H9 (cell line): Measurements from ENCODE around the gene TCF15. TPM values are rescaled to one million over a fixed set of nuclear protein-coding genes. Genes with fewer than 3 reads are reported as not detected.

Source experiments
- DNase-seq: peaks from one replicate; pipeline ENCODE4 v3.0.0-alpha.2; 2017
- H2AFZ ChIP-seq: one replicate; pipeline ENCODE4 v1.6.1; 2013; ENCODE audit warnings: mild to moderate bottlenecking, low read length, control low read depth, moderate library complexity
- H2AK5ac ChIP-seq: 2 replicates; pipeline ENCODE4 v1.6.1; 2013; ENCODE audit warnings: low read length, control low read depth, mixed read lengths; ENCODE audit not compliant: insufficient read length
- H2BK120ac ChIP-seq: one replicate; pipeline ENCODE4 v1.6.1; 2013; ENCODE audit warnings: low read depth, mild to moderate bottlenecking, low read length, control low read depth, inconsistent platforms; ENCODE audit not compliant: poor library complexity, severe bottlenecking
- H2BK12ac ChIP-seq: 2 replicates; pipeline ENCODE4 v1.6.1; 2013; ENCODE audit warnings: low read length, control low read depth, mixed read lengths, low read depth; ENCODE audit not compliant: insufficient read length
- H2BK15ac ChIP-seq: 2 replicates; pipeline ENCODE4 v1.6.1; 2013; ENCODE audit warnings: low read depth, low read length, control low read depth
- H2BK20ac ChIP-seq: one replicate; pipeline ENCODE4 v1.6.1; 2013; ENCODE audit warnings: low read depth, mild to moderate bottlenecking, low read length, control low read depth, inconsistent platforms; ENCODE audit not compliant: poor library complexity, severe bottlenecking
- H2BK5ac ChIP-seq: 2 replicates; pipeline ENCODE4 v1.6.1; 2013; ENCODE audit warnings: low read length, control low read depth, mixed read lengths; ENCODE audit not compliant: insufficient read length
- H3K14ac ChIP-seq: 2 replicates; pipeline ENCODE4 v1.6.1; 2013; ENCODE audit warnings: low read length, control low read depth; ENCODE audit not compliant: insufficient read depth
- H3K18ac ChIP-seq: 2 replicates; pipeline ENCODE4 v1.6.1; 2013; ENCODE audit warnings: low read depth, mild to moderate bottlenecking, mixed read lengths, low read length, control low read depth; ENCODE audit not compliant: insufficient read length
- H3K23ac ChIP-seq: 2 replicates; pipeline ENCODE4 v1.6.1; 2013; ENCODE audit warnings: low read length, control low read depth, mixed read lengths, low read depth; ENCODE audit not compliant: insufficient read length
- H3K23me2 ChIP-seq: 2 replicates; pipeline ENCODE4 v1.6.1; 2013; ENCODE audit warnings: low read depth, mild to moderate bottlenecking, mixed read lengths, low read length, control low read depth; ENCODE audit not compliant: insufficient read length, poor library complexity, severe bottlenecking
- H3K27ac ChIP-seq: 2 replicates; pipeline ENCODE4 v1.5.1; 2013; ENCODE audit warnings: low read length, control low read depth, mixed read lengths, low read depth; ENCODE audit not compliant: insufficient read length
- H3K27me3 ChIP-seq: 2 replicates; pipeline ENCODE4 v1.6.1; 2013; ENCODE audit warnings: low read length, control low read depth, inconsistent platforms; ENCODE audit not compliant: insufficient read depth
- H3K4ac ChIP-seq: 2 replicates; pipeline ENCODE4 v1.6.1; 2013; ENCODE audit warnings: low read depth, mild to moderate bottlenecking, control low read depth, inconsistent platforms, low read length, moderate library complexity
- H3K4me1 ChIP-seq: 2 replicates; pipeline ENCODE4 v1.6.1; 2013; ENCODE audit warnings: low read length, control low read depth, inconsistent platforms; ENCODE audit not compliant: insufficient read depth
- H3K4me2 ChIP-seq: 2 replicates; pipeline ENCODE4 v1.6.1; 2013; ENCODE audit warnings: low read length, control low read depth, mixed read lengths; ENCODE audit not compliant: insufficient read length, insufficient read depth
- H3K56ac ChIP-seq: 2 replicates; pipeline ENCODE4 v1.6.1; 2013; ENCODE audit warnings: low read depth, mild to moderate bottlenecking, mixed read lengths, low read length, control low read depth; ENCODE audit not compliant: insufficient read length
- H3K79me1 ChIP-seq: 2 replicates; pipeline ENCODE4 v1.6.1; 2013; ENCODE audit warnings: low read depth, mild to moderate bottlenecking, moderate library complexity, low read length, control low read depth, inconsistent platforms; ENCODE audit not compliant: insufficient read depth, poor library complexity, severe bottlenecking
- H3K79me2 ChIP-seq: 2 replicates; pipeline ENCODE4 v1.6.1; 2013; ENCODE audit warnings: low read length, control low read depth, inconsistent platforms; ENCODE audit not compliant: insufficient read depth
- H3K9ac ChIP-seq: 2 replicates; pipeline ENCODE4 v1.6.1; 2013; ENCODE audit warnings: low read length, control low read depth, mixed read lengths; ENCODE audit not compliant: insufficient read length; ENCODE audit errors: extremely low read depth
- H3K9me3 ChIP-seq: one replicate; pipeline ENCODE4 v1.6.1; 2013; ENCODE audit warnings: low read depth, low read length, inconsistent platforms; ENCODE audit not compliant: control insufficient read depth
- H3T11ph ChIP-seq: one replicate; pipeline ENCODE4 v1.6.1; 2013; ENCODE audit warnings: mild to moderate bottlenecking, low read length, control low read depth, inconsistent platforms
- H4K20me1 ChIP-seq: one replicate; pipeline ENCODE4 v1.6.1; 2013; ENCODE audit not compliant: control insufficient read depth, insufficient read length, insufficient read depth
- H4K5ac ChIP-seq: 2 replicates; pipeline ENCODE4 v1.6.1; 2013; ENCODE audit warnings: low read depth, mild to moderate bottlenecking, mixed read lengths, low read length, control low read depth; ENCODE audit not compliant: insufficient read length
- H4K8ac ChIP-seq: replicated peaks from 2 replicates; pipeline ENCODE4 v1.6.1; 2013; ENCODE audit warnings: low read length, control low read depth, mixed read lengths, low read depth; ENCODE audit not compliant: insufficient read length
- H4K91ac ChIP-seq: 2 replicates; pipeline ENCODE4 v1.6.1; 2013; ENCODE audit warnings: low read depth, mild to moderate bottlenecking, moderate library complexity, mixed read lengths, low read length, control low read depth; ENCODE audit not compliant: insufficient read length
- H3K27ac Mint-ChIP-seq, 3 experiments: 2 replicates in 2 of 3; 3 replicates in 1 of 3; pipeline ENCODE4 v1.8.0; 2020 to 2021; ENCODE audit warnings: mixed read lengths in 3 of 3, mild to moderate bottlenecking in 1 of 3, moderate library complexity in 1 of 3
- H3K27me3 Mint-ChIP-seq: 2 replicates; pipeline ENCODE4 v1.8.0; 2021; ENCODE audit warnings: low read depth, mild to moderate bottlenecking, moderate library complexity, mixed read lengths
- H3K36me3 Mint-ChIP-seq, 3 experiments: 2 replicates in 2 of 3; 3 replicates in 1 of 3; pipeline ENCODE4 v1.8.0; 2020 to 2021; ENCODE audit warnings: low read depth in 3 of 3, mixed read lengths in 3 of 3; ENCODE audit not compliant: insufficient read depth in 1 of 3
- H3K4me1 Mint-ChIP-seq, 2 experiments: 2 replicates each; pipeline ENCODE4 v1.8.0; 2020; ENCODE audit warnings: mixed read lengths in 2 of 2
- H3K4me3 Mint-ChIP-seq, 2 experiments: 2 replicates in 1 of 2; 3 replicates in 1 of 2; pipeline ENCODE4 v1.8.0; 2020 to 2021; ENCODE audit warnings: mild to moderate bottlenecking in 2 of 2, mixed read lengths in 2 of 2, moderate library complexity in 1 of 2
- H3K9me3 Mint-ChIP-seq, 2 experiments: 2 replicates in 1 of 2; 3 replicates in 1 of 2; pipeline ENCODE4 v1.8.0; 2020; ENCODE audit warnings: mild to moderate bottlenecking in 2 of 2, mixed read lengths in 2 of 2, moderate library complexity in 1 of 2
- WGBS: extraction: QIAGEN DNeasy Blood & Tissue Kit; methylation state at CpG from one replicate; pipeline ENCODE4 v1.1.7; 2013; ENCODE audit warnings: missing lambda C conversion rate, low lambda C conversion rate, mixed read lengths; ENCODE audit not compliant: insufficient read length; ENCODE audit errors: extremely low coverage; 5-methylcytosine and 5-hydroxymethylcytosine counted together
- total RNA-seq: library from RNA; stranded (reverse); gene quantifications from 2 replicates; pipeline ENCODE4 v1.2.1, GENCODE V29; 2021
- TF ChIP-seq, protein P1 (sequence below): fragments of 200-600 bp; sonication (generic); conservative IDR thresholded peaks from 3 replicates; pipeline ENCODE4 v1.8.0; 2021; ENCODE audit warnings: antibody characterized with exemption, mild to moderate bottlenecking

Gene TCF15
- total RNA-seq, 1 experiment from 2014 or later, result 2.0 TPM

DNA sequence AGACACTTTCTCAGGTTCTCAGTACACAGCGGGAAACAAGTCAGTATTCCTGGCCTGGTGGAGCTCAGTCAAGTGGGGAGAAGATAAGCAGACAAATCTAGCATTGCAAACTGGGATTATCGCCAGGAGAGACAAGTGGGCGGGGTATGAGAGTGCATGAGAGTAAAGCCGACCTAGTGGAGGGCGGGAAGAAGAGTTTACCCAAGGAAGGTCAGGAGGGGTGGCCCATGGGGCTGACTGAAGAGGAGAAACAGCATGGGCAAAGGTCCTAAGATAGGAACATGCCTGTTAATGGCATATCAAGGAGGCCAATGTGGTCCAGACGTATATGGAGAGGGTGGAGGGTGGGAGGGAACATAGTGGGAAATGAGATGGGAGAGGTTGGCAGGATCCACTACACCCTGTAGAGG, 54.1 kb downstream of the TCF15 start:
- H3K79me2 ChIP-seq, result no peaks in the 10 kb centered on the region
- no peak overlapping the region for H3K4ac ChIP-seq
- TF ChIP-seq, protein P1, sequence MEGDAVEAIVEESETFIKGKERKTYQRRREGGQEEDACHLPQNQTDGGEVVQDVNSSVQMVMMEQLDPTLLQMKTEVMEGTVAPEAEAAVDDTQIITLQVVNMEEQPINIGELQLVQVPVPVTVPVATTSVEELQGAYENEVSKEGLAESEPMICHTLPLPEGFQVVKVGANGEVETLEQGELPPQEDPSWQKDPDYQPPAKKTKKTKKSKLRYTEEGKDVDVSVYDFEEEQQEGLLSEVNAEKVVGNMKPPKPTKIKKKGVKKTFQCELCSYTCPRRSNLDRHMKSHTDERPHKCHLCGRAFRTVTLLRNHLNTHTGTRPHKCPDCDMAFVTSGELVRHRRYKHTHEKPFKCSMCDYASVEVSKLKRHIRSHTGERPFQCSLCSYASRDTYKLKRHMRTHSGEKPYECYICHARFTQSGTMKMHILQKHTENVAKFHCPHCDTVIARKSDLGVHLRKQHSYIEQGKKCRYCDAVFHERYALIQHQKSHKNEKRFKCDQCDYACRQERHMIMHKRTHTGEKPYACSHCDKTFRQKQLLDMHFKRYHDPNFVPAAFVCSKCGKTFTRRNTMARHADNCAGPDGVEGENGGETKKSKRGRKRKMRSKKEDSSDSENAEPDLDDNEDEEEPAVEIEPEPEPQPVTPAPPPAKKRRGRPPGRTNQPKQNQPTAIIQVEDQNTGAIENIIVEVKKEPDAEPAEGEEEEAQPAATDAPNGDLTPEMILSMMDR, result no peak
- H2BK5ac ChIP-seq, result no peak overlapping the region
- no peak overlapping the region for H2AK5ac ChIP-seq
- WGBS, result no CpG with 5 or more reads among the region's 6 CpGs
- no peak overlapping the region for H3K27ac Mint-ChIP-seq
- no peaks in the 10 kb centered on the region for H3K4me1 ChIP-seq
- H3K23ac ChIP-seq, result no peak overlapping the region
- H3K9ac ChIP-seq, result no peak overlapping the region
- DNase-seq, result no peak
- H2BK120ac ChIP-seq, result no peak overlapping the region
- no peaks in the 10 kb centered on the region for H3K9me3 ChIP-seq
- peaks cover 9 to 16% of the 10 kb centered on the region in 2 experiments for H3K4me1 Mint-ChIP-seq
- H3K23me2 ChIP-seq, result no peaks in the 10 kb centered on the region
- H2BK15ac ChIP-seq, result no peak overlapping the region
- no peaks in the 10 kb centered on the region for H3K36me3 Mint-ChIP-seq
- no peak overlapping the region for H2AFZ ChIP-seq
- no peak overlapping the region for H3K56ac ChIP-seq
- H4K20me1 ChIP-seq, result no peaks in the 10 kb centered on the region
- H3K27me3 ChIP-seq, result no peaks in the 10 kb centered on the region
- H3K18ac ChIP-seq, result no peak overlapping the region
- H2BK12ac ChIP-seq, result no peak overlapping the region
- H3T11ph ChIP-seq, result no peak overlapping the region
- no peak overlapping the region for H2BK20ac ChIP-seq
- H3K14ac ChIP-seq, result no peak overlapping the region
- no peak overlapping the region for H3K4me2 ChIP-seq
- peaks cover 15% of the 10 kb centered on the region for H3K27me3 Mint-ChIP-seq
- H3K27ac ChIP-seq, result no peak overlapping the region
- H3K9me3 Mint-ChIP-seq, result no peaks in the 10 kb centered on the region; a peak in 1 of 5 replicates
- no peak overlapping the region for H4K5ac ChIP-seq
- no peak overlapping the region for H4K8ac ChIP-seq
- H4K91ac ChIP-seq, result no peak overlapping the region
- H3K79me1 ChIP-seq, result no peaks in the 10 kb centered on the region
- no peak overlapping the region for H3K4me3 Mint-ChIP-seq

Other genes with a start within 250 kb of the TCF15 start
- gene TRIB3, start 229.5 kb downstream of the TCF15 start, total RNA-seq, result 20.0 and 20.8 TPM in 2 replicates
- 46.8 and 50.8 TPM in 2 replicates for gene RBCK1, start 202.0 kb downstream of the TCF15 start, total RNA-seq
- 16.8 and 17.9 TPM in 2 replicates for gene TBC1D20, start 147.8 kb downstream of the TCF15 start, total RNA-seq
- 225 and 229 TPM in 2 replicates for gene CSNK2A1, start 66.5 kb downstream of the TCF15 start, total RNA-seq
- gene SRXN1, start 42.9 kb upstream of the TCF15 start, total RNA-seq, result 25.7 and 26.2 TPM in 2 replicates
- not detected in 2 replicates for gene SCRT2, start 65.5 kb upstream of the TCF15 start, total RNA-seq
- gene SLC52A3, start 158.2 kb upstream of the TCF15 start, total RNA-seq, result 3.2 and 3.3 TPM in 2 replicates
- gene FAM110A, start 223.4 kb upstream of the TCF15 start, total RNA-seq, result 10.3 and 11.5 TPM in 2 replicates